Measurements from ENCODE around the gene SF3A1. TPM values are rescaled to one million over a fixed set of nuclear protein-coding genes. Genes with fewer than 3 reads are reported as not detected.

Gene SF3A1, protein sequence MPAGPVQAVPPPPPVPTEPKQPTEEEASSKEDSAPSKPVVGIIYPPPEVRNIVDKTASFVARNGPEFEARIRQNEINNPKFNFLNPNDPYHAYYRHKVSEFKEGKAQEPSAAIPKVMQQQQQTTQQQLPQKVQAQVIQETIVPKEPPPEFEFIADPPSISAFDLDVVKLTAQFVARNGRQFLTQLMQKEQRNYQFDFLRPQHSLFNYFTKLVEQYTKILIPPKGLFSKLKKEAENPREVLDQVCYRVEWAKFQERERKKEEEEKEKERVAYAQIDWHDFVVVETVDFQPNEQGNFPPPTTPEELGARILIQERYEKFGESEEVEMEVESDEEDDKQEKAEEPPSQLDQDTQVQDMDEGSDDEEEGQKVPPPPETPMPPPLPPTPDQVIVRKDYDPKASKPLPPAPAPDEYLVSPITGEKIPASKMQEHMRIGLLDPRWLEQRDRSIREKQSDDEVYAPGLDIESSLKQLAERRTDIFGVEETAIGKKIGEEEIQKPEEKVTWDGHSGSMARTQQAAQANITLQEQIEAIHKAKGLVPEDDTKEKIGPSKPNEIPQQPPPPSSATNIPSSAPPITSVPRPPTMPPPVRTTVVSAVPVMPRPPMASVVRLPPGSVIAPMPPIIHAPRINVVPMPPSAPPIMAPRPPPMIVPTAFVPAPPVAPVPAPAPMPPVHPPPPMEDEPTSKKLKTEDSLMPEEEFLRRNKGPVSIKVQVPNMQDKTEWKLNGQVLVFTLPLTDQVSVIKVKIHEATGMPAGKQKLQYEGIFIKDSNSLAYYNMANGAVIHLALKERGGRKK
- total RNA-seq (173 and 187 TPM in 2 replicates), polyA plus RNA-seq (23.1 and 60.2 TPM in 2 replicates), polyA minus RNA-seq (92.2 and 107 TPM in 2 replicates), Bru-seq, nascent RNA (percentile 79 among the genes with signal in this experiment), BruChase-seq, experiment 1, labeled RNA remaining after a 6-hour chase (percentile 92 among the genes with signal in this experiment), BruChase-seq, experiment 2, labeled RNA remaining after a 2-hour chase (percentile 79 among the genes with signal in this experiment)
- polyA plus RNA-seq (2011; cell fraction: cytosol; rRNA removed): 55.6 and 76.1 TPM in 2 replicates
- polyA plus RNA-seq (2011; cell fraction: nucleus; rRNA removed): 109 and 122 TPM in 2 replicates
- polyA plus RNA-seq (2012): 69.2 and 83.3 TPM in 2 replicates
- polyA minus RNA-seq (2011; cell fraction: cytosol; rRNA and poly(A)+ RNA removed): 79.8 TPM
- 95.4 and 95.8 TPM in 2 replicates for polyA minus RNA-seq (2011; cell fraction: nucleus; rRNA and poly(A)+ RNA removed)
- long read RNA-seq, full-length matches to known transcripts: 61 of 168 reads
- long read RNA-seq, partial matches to known transcripts: 97 of 168 reads
- long read RNA-seq, other reads (novel, unspliced or antisense): 10 of 168 reads

DNA sequence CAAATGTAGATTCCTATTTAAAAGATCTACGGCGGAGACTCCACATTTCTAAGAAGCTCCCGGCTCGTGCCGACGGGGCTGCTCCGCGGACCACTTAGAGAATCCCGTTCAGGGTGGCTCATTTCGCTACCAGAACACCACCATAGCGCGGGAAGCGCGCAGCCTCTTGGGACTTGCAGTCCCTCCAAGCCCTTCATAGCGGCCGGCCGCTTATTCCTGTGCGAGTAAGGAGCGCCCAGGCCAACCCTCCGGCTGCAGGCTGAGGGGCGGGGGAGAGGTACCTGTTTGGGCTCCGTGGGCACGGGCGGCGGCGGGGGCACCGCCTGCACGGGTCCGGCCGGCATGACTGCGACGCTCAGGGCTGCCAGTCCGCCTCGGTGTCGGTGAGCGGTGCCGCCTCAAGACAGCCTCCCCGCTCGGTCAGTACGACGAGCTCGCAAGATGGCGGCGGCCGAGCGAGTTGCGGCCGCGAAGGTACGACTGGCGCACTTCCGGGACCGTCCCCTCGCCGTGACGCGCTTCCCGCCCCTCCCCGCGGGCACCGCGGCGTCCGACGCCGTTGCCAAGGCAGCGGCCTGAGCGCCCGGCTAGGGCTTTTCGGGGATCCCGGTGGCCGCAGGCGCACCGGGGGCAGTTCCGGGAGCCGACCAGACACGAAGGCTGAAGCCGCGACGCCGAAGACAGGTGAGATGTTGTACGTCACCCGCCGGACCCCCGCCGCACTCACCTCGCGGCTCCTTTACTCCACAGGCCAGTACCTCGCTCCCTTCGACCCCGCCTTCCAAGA lies at the start of gene SF3A1, which contains the start of gene CCDC157:
TSS of gene SF3A1 (minus strand) at position 446 of the 787 bp plus-strand sequence. CDS start at position 344, 102 bp downstream.
TSS of gene CCDC157 (plus strand) at position 559 of the 787 bp plus-strand sequence. CDS start 8,994 bp downstream, outside the sequence.
- ChIA-PET POLR2A (interaction anchor here (0.6 to 2.0 kb wide), 7 partner anchors 9 to 155 kb away, joined by 4 to 9 read pairs (median 4); partner anchors contain the start of genes CASTOR1 and RNF215), CTCF (interaction anchor here (0.9 to 3.3 kb wide), 7 partner anchors 9 to 91 kb away, joined by 3 to 17 read pairs (median 4); partner anchors contain the start of gene RNF215)
- H3K27ac ChIP-seq (ENCODE audit: insufficient read depth, low read depth, low read length): peak within 1 kb of the TSS; percentile 81
- dilution Hi-C loops (cut with MboI; ENCODE audit: extremely low pct_ligation_motif_present, low sequenced_read_pairs): no loop called here
- DNase-seq (ENCODE audit: low read depth, low spot score): peak; percentile 95
- H2AFZ ChIP-seq (ENCODE audit: low read depth, low read length): peak within 1 kb of the TSS; percentile 67
- no peaks in the 10 kb centered on the region for H3K9me3 ChIP-seq (replicated peaks; ENCODE audit: control insufficient read depth, insufficient read depth, low read length)
- TSS peak; percentile 75 for BruUV-seq (replicated peaks)
- peaks cover 43% of the 10 kb centered on the region for H3K79me2 ChIP-seq (ENCODE audit: control insufficient read depth, insufficient read depth, low read length)
- peaks cover 10 to 12% of the 10 kb centered on the region in 2 experiments for H3K36me3 ChIP-seq (ENCODE audit: control insufficient read depth in 2 of 2, extremely low read depth in 1 of 2, insufficient read depth in 2 of 2, low read length in 2 of 2)
- H3K4me2 ChIP-seq (ENCODE audit: insufficient read depth, low read length): peak within 1 kb of the TSS; percentile 98
- peak; percentile 91 for FAIRE-seq
- no peaks in the 10 kb centered on the region for H3K9me1 ChIP-seq (replicated peaks; ENCODE audit: control insufficient read depth, extremely low read depth, insufficient read depth, low read length)
- no peaks in the 10 kb centered on the region for H4K20me1 ChIP-seq (replicated peaks; ENCODE audit: control insufficient read depth, extremely low read depth, insufficient read depth, low read length)
- intact Hi-C loops (cut with micrococcal nuclease): loop anchor here (1.0 to 2.0 kb wide), 3 partner anchors 30 to 160 kb away; partner anchors contain the start of gene TBC1D10A
- TF ChIP-seq, protein P1, sequence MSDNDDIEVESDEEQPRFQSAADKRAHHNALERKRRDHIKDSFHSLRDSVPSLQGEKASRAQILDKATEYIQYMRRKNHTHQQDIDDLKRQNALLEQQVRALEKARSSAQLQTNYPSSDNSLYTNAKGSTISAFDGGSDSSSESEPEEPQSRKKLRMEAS (IDR thresholded peaks at IDR 0.05; ENCODE audit: insufficient read depth, insufficient read length): peak; percentile 35
- TF ChIP-seq POLR2A (IDR thresholded peaks at IDR 0.05; ENCODE audit: low read depth, low read length) (peak; percentile 94), GATA2 (IDR thresholded peaks at IDR 0.05; ENCODE audit: insufficient read depth, insufficient read length, low read depth, low read length) (no peak), POLR2AphosphoS5 (IDR thresholded peaks at IDR 0.05; ENCODE audit: insufficient read depth, low read depth, low read length) (peak; percentile 98)
- TF ChIP-seq, protein P2, sequence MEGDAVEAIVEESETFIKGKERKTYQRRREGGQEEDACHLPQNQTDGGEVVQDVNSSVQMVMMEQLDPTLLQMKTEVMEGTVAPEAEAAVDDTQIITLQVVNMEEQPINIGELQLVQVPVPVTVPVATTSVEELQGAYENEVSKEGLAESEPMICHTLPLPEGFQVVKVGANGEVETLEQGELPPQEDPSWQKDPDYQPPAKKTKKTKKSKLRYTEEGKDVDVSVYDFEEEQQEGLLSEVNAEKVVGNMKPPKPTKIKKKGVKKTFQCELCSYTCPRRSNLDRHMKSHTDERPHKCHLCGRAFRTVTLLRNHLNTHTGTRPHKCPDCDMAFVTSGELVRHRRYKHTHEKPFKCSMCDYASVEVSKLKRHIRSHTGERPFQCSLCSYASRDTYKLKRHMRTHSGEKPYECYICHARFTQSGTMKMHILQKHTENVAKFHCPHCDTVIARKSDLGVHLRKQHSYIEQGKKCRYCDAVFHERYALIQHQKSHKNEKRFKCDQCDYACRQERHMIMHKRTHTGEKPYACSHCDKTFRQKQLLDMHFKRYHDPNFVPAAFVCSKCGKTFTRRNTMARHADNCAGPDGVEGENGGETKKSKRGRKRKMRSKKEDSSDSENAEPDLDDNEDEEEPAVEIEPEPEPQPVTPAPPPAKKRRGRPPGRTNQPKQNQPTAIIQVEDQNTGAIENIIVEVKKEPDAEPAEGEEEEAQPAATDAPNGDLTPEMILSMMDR (IDR thresholded peaks at IDR 0.05; ENCODE audit: extremely low read depth in 1 of 2, insufficient read depth in 1 of 2, low read depth in 1 of 2, low read length in 2 of 2): no peak
- H3K27me3 ChIP-seq (ENCODE audit: control insufficient read depth in 2 of 2, insufficient read depth in 2 of 2, low read length in 2 of 2): no peaks in the 10 kb centered on the region
- H3K9ac ChIP-seq (replicated peaks; ENCODE audit: extremely low read depth, insufficient read depth, low read length): peak within 1 kb of the TSS; percentile 93
- H3K4me1 ChIP-seq (ENCODE audit: control insufficient read depth, extremely low read depth, insufficient read depth, low read length): peaks cover 15% of the 10 kb centered on the region
- H3K4me3 ChIP-seq (replicated peaks in 1 of 3; ENCODE audit: insufficient read depth in 1 of 3, low read depth in 1 of 3, low read length in 3 of 3): peak within 1 kb of the TSS; percentile 64 to 94 (median 84)
